Measurements from ENCODE around the gene SPACA6. TPM values are rescaled to one million over a fixed set of nuclear protein-coding genes. Genes with fewer than 3 reads are reported as not detected.

Gene SPACA6
- total and polyA plus RNA-seq, 9 of the 15 experiments (the other 6 are each of a cell fraction or from before 2014, with no cell fraction given), result 1.3 to 17.3 (median 6.2) TPM

DNA sequence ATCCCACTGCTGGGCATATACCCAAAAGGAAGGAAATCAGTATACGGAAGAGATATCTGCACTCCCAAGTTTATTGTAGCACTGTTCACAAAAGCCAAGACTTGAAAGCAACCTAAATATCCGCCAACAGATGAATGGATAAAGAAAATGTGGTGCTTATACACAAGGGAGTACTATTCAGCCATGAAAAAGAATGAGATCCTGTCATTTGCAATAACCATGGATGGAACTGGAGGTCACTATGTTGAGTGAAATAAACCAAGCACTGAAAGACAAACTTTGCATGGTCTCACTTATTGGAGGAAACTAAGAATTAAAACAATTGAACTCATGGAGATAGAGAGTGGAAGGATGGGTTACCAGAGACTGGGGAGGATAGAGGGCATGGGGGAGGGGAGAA is 40.0 kb upstream of the SPACA6 start:
- Histone ChIP-seq H3K9me3 (replicated peaks; ENCODE audit: control insufficient read depth, insufficient read depth, low read depth, low read length) (peaks cover 4% of the 10 kb centered on the region), H3K4me2 (ENCODE audit: insufficient read depth, low read length) (no peak overlapping the region), H3K9ac (ENCODE audit: insufficient read depth in 1 of 2, low read depth in 2 of 2, low read length in 2 of 2) (no peak overlapping the region), H3K4me1 (replicated peaks in 1 of 2; ENCODE audit: control insufficient read depth in 2 of 2, insufficient read depth in 2 of 2, low read length in 2 of 2) (peaks cover 0 to 9% of the 10 kb centered on the region in 2 experiments; a peak in 4 of 5 replicates), H2AFZ (ENCODE audit: low read depth, low read length) (no peak overlapping the region), H4K20me1 (replicated peaks; ENCODE audit: control insufficient read depth, insufficient read depth, low read length) (no peaks in the 10 kb centered on the region), H3K27me3 (ENCODE audit: control insufficient read depth in 2 of 2, insufficient read depth in 2 of 2, low read length in 2 of 2) (peaks cover 2 to 9% of the 10 kb centered on the region in 2 experiments; a peak in 2 of 5 replicates), H3K79me2 (ENCODE audit: control insufficient read depth, insufficient read depth, low read length) (no peaks in the 10 kb centered on the region), H3K36me3 (ENCODE audit: control insufficient read depth, insufficient read depth, low read length) (no peaks in the 10 kb centered on the region), H3K4me3 (no peak overlapping the region), H3K27ac (ENCODE audit: extremely low read depth, low read depth, low read length) (no peak overlapping the region), H3K9me1 (ENCODE audit: control insufficient read depth, insufficient read depth, low read length) (no peaks in the 10 kb centered on the region)
- no peak for DNase-seq (ENCODE audit: extremely low read depth in 1 of 4, low spot score in 3 of 4)
- 6% methylated on average over 2 of the region's 2 CpGs for WGBS (ENCODE audit: insufficient coverage, low coverage, missing lambda C conversion rate)
- in situ Hi-C loops (cut with MboI) (loop anchor here (10.0 to 25.0 kb wide), 2 partner anchors 178 to 491 kb away; partner anchors contain the start of gene CEACAM18), intact Hi-C loops (cut with micrococcal nuclease) (loop anchor here (10.0 kb wide), 1 partner anchor 498 kb away; no protein-coding TSS in a partner anchor)
- FAIRE-seq, result no peak
- ChIA-PET CTCF (ENCODE audit: low intra/inter-chr PET ratio) (interaction anchor here (0.6 kb wide), 1 partner anchor 355 kb away, joined by 3 read pairs; no protein-coding TSS in a partner anchor), POLR2A (no interaction called here)
- no peak for ATAC-seq
- no TSS peak for BruUV-seq (replicated peaks)
- TF ChIP-seq ZBTB34 (CRISPR knock-in tag; IDR thresholded peaks at IDR 0.05) (no peak), KLF1 (tag; IDR thresholded peaks at IDR 0.05) (no peak), ZNF146 (CRISPR knock-in tag; IDR thresholded peaks at IDR 0.05; ENCODE audit: unreplicated experiment) (peak; percentile 96), KDM1A (IDR thresholded peaks at IDR 0.05) (peak in 1 of 2 experiments; percentile 41; a peak in 1 of 4 replicates)
- TF ChIP-seq, protein P1, sequence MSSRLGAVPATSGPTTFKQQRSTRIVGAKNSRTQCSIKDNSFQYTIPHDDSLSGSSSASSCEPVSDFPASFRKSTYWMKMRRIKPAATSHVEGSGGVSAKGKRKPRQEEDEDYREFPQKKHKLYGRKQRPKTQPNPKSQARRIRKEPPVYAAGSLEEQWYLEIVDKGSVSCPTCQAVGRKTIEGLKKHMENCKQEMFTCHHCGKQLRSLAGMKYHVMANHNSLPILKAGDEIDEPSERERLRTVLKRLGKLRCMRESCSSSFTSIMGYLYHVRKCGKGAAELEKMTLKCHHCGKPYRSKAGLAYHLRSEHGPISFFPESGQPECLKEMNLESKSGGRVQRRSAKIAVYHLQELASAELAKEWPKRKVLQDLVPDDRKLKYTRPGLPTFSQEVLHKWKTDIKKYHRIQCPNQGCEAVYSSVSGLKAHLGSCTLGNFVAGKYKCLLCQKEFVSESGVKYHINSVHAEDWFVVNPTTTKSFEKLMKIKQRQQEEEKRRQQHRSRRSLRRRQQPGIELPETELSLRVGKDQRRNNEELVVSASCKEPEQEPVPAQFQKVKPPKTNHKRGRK (tag; IDR thresholded peaks at IDR 0.05), result no peak
